GM18505 (cell line): ENCODE results near the gene MAD2L2.
A peak's percentile ranks its signal among the peaks of the same experiment; 100 is the strongest.

Experiments
- ATAC-seq: cut with Tn5 transposase; IDR thresholded peaks from one replicate; pipeline ENCODE4 v1.9.1; 2021; ENCODE audit not compliant: unreplicated experiment
- POLR2A ChIP-seq: IDR thresholded peaks from 4 replicates; pipeline ENCODE4 v1.6.1; 2011; ENCODE audit warnings: borderline replicate concordance; ENCODE audit not compliant: insufficient read depth, insufficient read length; ENCODE audit errors: extremely low read depth

MAD2L2 gene

DNA sequence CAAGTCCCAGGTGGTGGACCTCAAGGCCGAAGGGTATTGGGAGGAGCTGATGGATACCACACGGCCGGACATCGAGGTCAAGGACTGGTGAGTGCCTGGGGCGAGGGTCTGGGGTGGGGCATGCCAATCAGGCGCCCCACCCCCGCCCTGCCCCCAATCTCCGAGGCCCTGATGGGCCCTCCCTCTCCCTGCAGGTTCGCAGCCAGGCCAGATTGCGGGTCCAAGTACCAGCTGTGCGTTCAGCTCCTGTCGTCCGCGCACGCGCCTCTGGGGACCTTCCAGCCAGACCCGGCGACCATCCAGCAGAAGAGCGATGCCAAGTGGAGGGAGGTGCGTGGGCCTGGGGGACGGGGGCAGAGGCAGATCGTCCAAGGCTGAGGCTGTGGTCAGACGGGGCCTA lies 22.4 kb downstream of the MAD2L2 start:
- ATAC-seq = no peak
- no peak for TF ChIP-seq POLR2A

DNA sequence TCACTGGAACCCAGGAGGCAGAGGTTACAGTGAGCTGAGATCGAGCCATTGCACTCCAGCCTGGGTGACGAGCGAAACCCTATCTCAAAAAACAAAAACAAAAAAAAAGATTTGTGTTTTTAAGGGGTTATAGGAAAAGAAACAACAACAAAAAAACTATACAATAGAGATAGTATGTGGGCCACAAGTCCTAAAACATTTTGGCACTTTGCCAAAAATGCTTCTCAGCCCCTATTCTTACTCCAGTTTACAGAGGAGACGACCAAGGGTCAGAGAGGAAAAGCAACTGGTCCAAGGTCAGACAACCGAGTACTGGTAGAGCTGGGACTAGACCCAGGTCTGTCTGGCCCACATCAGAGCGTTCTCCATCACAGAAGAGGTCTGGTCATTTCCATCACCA lies 23.3 kb downstream of the MAD2L2 start:
- ATAC-seq = no peak
- TF ChIP-seq POLR2A = no peak

DNA sequence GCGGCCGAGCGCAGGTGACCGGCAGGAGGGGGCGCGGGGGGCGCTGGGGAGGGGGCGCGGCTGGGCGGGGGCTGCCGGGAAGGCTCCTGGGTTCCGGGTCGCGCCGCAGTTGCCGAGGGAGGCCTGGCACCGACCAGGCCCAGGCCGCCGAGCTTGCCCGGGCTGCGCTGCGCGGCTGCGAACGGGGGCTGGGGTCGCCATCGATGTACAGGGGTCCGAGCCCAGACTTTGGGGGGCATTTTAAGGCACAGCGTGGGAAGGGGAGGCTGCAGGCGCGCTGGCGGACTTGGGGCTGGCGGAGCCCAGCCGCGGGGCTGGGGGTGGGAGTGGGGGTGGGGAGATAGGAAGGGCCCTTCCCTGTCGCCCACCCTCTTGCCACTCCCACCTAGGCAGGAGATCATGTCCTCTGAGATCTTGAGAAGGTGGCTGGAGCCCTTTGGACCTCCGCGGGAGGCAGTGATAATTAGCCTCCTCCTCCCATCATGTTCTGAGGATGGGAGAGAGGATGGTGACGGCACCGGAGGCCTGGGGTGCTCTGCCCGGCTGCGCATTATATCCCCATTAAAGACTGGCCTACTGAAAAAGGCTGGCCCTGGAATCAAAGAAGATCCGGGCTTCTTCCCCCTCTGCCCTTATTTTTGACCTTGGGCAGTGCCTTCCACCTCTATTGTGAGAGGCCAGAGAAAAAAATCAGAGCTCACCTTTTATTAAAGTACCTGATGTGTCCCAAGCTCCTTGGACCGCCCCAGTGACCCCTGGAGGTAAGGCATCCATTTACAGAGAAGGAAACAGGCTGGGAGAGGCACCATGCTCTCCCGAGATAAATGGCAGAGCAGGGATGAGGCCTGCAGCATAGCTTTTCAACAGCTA lies 25.8 kb downstream of the MAD2L2 start:
- no peak for ATAC-seq
- TF ChIP-seq POLR2A = no peak

DNA sequence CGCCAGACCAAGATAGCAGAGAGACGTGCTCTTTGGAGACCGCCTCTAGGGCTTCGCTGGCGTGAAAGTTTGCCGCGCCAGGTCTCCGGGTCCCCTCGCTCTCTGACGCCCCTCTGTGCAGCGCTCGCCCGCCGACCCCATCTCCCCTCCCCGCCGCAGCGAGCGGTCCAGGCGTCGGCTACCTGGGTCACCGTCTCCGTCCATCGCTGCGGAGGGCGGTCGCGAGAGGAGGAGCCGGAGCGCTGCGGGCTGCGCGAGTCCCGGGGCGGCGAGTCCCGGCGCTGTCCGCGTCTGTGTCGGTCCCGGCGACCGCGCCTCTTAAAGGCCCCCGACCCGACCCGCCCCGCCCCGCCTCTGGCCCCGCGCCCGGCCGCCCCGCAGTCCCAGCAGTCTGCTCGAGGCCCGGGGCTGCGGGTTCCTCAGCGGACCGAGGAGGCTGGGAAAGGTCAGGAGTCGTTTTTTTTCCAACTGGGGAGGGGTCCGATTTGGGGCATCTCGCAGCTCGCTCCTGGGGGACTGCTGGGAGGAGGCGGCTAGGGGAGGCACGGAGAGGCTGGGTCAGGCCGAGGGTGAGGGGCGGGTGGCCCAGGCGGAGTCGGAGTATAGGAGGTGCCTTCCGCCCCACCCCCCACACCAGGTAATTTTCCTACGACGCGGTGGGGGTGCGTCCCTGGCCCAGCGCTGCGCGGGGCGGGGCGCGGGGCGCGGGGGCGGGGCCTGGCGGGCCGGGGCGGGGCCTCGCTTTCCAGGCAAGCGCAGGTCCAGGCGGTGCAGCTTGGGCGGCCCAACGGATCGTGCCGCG lies 26.6 kb downstream of the MAD2L2 start, which contains the start of the genes FBXO2 and FBXO44:
TSS of gene FBXO2 (minus strand) at position 293 of the 802 bp plus-strand sequence. CDS start at position 204, 89 bp downstream.
TSS of gene FBXO44 (plus strand) at position 741 of the 802 bp plus-strand sequence. CDS start 959 bp downstream, outside the sequence.
- no peak for TF ChIP-seq POLR2A
- peak; percentile 57 for ATAC-seq

DNA sequence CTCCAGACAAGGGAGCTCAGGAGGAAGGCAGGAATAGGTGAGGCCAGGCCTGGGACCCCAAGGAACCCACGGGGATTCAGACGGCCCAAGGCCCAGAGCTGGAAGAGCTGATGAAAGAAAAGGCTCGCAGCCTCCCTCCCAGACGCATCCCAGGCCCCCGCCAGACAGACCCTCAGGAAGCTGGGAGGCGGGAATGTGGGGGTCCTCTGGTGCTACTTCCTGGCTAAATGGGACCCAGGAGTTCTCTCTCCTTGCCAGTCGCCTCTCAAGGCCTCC lies 27.1 kb downstream of the MAD2L2 start:
- TF ChIP-seq POLR2A = no peak
- no peak for ATAC-seq

DNA sequence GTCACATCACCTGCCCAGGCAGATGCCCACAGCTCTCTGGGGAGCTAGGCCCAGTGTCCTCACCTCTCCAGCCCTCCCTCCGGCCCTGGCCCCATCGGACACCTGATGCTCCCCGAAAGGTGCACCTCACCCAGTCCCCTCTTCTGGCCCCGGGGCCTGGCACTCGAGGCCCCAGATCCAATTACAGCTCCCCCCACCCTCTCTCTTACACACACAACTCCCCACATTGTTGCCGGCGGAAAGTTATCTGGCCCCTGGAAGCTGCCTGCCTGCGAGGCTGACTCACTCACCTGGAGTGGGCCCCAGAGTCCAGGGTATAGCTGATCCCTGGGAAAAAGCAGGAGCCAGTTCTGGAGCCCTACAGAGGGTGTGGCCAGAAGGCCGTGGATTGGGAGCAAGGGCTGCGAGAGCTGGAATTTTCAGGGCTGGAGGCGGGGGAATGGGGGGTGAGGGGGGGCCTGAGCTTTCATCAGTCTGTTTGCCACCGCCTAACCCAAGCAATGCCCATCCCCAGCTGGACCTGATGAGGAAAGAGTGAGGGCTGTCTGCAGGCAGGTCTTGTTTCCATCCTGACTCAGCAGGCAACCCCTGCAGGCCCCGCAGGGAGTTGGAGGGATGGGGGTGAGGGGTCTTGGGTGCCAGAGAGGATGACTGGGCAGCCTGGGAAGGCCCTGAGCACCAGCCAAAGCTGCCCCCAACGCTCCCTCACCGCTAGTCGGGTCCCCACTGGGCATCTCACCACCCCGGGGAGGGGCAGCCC lies 27.7 kb downstream of the MAD2L2 start:
- TF ChIP-seq POLR2A = no peak
- no peak for ATAC-seq

DNA sequence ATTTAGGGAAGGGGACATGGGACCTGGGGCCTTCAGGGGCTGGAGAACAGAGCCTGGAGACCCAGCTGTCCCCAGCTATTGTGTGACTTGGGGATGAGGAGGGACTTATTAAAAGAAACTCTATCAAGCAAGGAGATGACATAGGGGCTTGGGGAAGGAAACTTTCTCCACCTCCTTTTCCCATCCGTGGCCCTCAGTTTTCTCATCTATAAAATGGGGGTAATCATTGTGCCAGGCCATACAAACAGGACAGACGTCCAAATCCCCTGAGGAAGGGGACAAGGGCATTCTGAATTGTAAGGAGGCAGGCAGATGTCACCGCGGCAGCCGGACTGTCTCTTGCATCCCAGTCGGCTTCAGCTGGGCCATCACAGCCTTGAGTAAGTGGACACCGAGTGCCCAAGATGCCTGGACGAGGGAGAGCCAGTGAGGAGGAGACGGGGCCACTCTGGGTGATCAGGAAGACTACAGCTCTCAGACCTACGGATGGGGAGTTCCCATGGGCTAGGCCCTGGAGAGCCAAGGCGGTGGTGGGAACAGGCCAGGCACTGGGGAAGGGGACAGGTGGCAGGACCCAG lies 28.7 kb downstream of the MAD2L2 start:
- no peak for ATAC-seq
- TF ChIP-seq POLR2A = no peak

DNA sequence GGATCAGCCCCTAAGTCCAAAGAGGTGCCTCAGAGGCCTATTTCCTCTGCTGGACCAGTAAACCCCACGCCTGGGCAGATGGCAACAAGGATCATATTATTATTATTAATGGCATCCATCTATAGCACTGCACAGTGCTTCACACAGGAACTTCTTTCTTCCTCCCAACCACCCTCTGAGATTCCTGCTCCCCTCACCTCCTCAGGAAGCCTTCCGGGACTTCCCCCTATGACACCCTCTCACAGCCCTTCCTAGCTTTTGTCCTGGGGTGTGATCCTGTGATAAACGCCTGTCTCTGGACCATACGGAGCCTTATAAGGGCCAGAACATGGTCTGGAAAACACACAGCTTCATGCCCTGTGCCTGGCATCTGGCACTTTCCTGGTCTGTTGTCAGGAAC lies 29.9 kb downstream of the MAD2L2 start:
- TF ChIP-seq POLR2A = no peak
- no peak for ATAC-seq

DNA sequence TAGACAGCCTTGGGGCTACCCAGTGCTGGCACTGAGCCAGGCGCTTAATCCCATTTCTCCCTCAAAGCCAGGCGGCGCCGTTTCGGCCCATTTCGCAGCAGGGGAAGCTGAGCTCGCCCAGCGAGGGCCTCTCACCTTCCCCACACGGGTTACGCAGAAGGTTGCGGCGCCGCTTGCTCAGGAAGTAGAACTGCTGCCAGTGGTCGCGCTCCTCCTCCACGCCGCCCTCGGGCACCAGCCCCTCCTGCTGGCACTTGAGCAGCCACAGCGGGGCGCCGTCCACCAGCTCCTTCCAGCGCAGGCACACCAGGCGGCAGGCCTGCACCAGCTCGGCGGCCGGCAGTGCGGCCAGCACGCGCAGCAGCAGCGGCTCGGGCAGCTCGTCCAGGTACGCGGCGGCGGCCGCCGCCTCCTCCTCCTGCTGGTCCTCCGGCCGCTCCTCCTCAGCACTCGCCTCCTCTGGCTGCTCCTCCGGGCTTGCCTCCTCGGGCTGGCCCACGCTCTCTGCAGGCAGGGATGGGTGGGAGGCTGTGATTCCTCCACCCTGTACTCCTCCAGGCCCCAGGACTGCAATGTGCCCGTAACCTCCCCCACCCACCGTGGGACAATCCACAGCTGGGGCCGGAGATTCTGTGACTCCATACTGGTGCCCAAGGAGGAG lies 30.5 kb downstream of the MAD2L2 start:
- ATAC-seq = no peak
- no peak for TF ChIP-seq POLR2A

DNA sequence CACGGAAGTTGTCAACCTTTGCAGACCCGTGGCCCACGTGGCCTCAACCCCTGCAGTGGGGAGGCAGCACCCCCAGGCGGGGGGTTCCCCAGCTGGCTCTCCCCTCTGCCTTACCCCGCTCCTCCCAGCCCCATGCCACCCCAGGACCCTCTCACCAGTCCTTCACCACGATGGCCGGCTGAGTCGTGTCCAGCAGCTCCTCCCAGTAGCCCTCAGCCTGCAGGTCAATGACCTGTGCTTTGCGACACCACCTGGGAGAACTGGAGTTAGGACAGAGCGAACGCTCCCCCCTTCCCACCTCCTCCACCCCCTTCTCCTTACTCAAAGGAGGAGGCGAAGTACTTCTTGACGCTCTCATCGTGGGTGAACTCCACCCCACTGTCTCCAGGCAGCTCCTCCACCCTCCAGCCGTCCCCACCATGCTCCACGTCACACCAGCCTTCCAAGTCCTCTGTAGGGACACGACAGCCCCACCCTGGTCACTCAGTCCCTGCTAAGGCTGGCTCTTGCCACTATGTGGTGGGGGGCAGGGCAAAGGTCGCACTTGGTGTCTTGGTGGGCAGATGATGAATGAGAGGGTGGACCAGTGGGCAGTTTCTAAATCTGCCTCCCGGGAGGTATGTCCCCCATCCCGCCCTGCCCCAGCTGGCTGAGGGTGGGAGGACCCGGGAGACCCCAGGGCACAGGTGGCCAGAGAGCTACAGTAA lies 31.2 kb downstream of the MAD2L2 start:
- no peak for ATAC-seq
- no peak for TF ChIP-seq POLR2A

DNA sequence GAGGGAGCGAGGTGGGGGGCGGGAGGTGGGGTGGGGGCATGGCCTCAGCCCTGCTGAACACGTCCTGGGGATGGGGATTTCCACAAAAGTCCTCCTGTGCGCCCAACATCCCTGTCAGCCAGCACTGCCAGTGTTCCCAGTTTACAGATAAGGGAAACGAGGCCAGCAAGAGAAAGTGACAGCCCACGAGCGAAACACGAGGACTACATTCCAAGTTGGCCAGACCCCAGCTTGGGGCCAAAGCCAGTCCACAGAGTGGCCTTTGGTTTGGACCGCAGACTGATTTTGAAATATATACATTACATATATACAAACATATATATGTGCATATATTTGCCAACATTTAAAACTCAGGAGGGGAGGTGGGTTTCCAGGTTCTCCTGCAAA lies 31.7 kb downstream of the MAD2L2 start:
- ATAC-seq = no peak
- no peak for TF ChIP-seq POLR2A

DNA sequence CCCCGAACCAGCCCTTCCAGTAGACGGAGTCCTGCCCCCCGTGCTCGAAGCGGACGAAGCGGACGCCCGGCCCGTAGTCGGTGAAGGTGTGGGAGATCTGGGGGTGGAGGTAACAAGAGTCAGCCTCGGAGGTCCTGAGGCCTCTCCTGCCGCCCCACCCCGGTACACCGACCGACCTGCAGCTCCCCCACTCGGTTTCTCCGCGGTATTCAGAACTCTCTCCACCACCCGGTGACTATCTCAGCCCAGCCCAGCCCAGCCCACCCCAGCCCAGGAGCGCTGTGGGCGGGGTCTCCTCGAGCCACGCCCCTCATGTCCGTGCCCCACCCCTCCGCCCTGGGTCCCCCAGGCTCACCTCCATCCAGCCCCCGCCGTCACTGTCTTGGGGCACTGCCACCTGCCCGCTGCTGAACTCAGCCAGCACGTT lies 32.2 kb downstream of the MAD2L2 start:
- ATAC-seq = no peak
- no peak for TF ChIP-seq POLR2A
